DND-41 (cell line): Measurements from ENCODE around the gene TSPEAR.

ENCODE experiments used
- ATAC-seq: fragments of 200-7000 bp; cut with Tn5 transposase; 3 replicates; pipeline ENCODE4 v1.9.1; 2021; ENCODE audit warnings: low read depth; ENCODE audit not compliant: insufficient read depth
- DNase-seq: peaks from one replicate; pipeline ENCODE4 v3.0.0-alpha.2; 2020
- H2AFZ ChIP-seq: 2 replicates; pipeline ENCODE4 v1.6.0; 2012; ENCODE audit warnings: low read depth, low read length
- H3K27ac ChIP-seq: 2 replicates; pipeline ENCODE4 v1.5.1; 2012; ENCODE audit warnings: low read length, inconsistent platforms
- H3K27me3 ChIP-seq: fragments of 200-600 bp; sonication (generic); 2 replicates; pipeline ENCODE4 v1.6.0; 2012; ENCODE audit warnings: low read length, mild to moderate bottlenecking, inconsistent platforms; ENCODE audit not compliant: insufficient read depth, poor library complexity
- H3K36me3 ChIP-seq: 2 replicates; pipeline ENCODE4 v1.5.1; 2012; ENCODE audit warnings: low read length, inconsistent platforms; ENCODE audit not compliant: insufficient read depth
- H3K4me1 ChIP-seq: 2 replicates; pipeline ENCODE4 v1.5.1; 2012; ENCODE audit warnings: mild to moderate bottlenecking, low read length; ENCODE audit not compliant: insufficient read depth
- H3K4me2 ChIP-seq: 2 replicates; pipeline ENCODE4 v1.6.0; 2012; ENCODE audit warnings: mild to moderate bottlenecking, moderate library complexity, low read length, inconsistent platforms; ENCODE audit not compliant: insufficient read depth
- H3K4me3 ChIP-seq, 2 experiments: fragments of 200-600 bp in 1 of 2; shearing (Covaris generic) in 1 of 2; 2 replicates each; pipeline ENCODE4 v1.5.1; 2012 to 2016; ENCODE audit warnings: inconsistent platforms in 2 of 2, low read length in 2 of 2, mild to moderate bottlenecking in 2 of 2, low read depth in 1 of 2, moderate library complexity in 1 of 2
- H3K79me2 ChIP-seq: 2 replicates; pipeline ENCODE4 v1.6.0; 2012; ENCODE audit warnings: low read length, inconsistent platforms; ENCODE audit not compliant: insufficient read depth
- H3K9ac ChIP-seq: 2 replicates; pipeline ENCODE4 v1.6.0; 2012; ENCODE audit warnings: low read depth, mild to moderate bottlenecking, inconsistent platforms, low read length, moderate library complexity
- H3K9me3 ChIP-seq: 2 replicates; pipeline ENCODE4 v1.5.1; 2012; ENCODE audit warnings: low read length, moderate library complexity, mild to moderate bottlenecking, inconsistent platforms; ENCODE audit not compliant: insufficient read depth, severe bottlenecking
- H4K20me1 ChIP-seq: 2 replicates; pipeline ENCODE4 v1.6.0; 2012; ENCODE audit warnings: low read length; ENCODE audit not compliant: insufficient read depth
- CTCF ChIP-seq: IDR thresholded peaks from 2 replicates; pipeline ENCODE4 v1.5.1; 2012; ENCODE audit warnings: borderline replicate concordance, low read length, moderate library complexity, mild to moderate bottlenecking; ENCODE audit not compliant: poor library complexity, severe bottlenecking; ENCODE audit errors: extremely low read depth
- EZH2 ChIP-seq: IDR thresholded peaks from 3 replicates; pipeline ENCODE4 v1.6.1; 2012; ENCODE audit warnings: borderline replicate concordance, low read depth, mild to moderate bottlenecking, moderate library complexity, low read length, inconsistent platforms; ENCODE audit not compliant: severe bottlenecking

TSPEAR gene

GRCh38 chr21:44599264-44600029 is 111.9 kb downstream of the TSPEAR start:
- no peak for TF ChIP-seq EZH2
- TF ChIP-seq CTCF, result no peak
- Histone ChIP-seq H2AFZ (no peak overlapping the region), H3K9ac (no peak overlapping the region), H3K9me3 (no peaks in the 10 kb centered on the region), H3K4me2 (no peak overlapping the region), H3K4me3 (no peak overlapping the region), H3K79me2 (no peaks in the 10 kb centered on the region), H3K36me3 (no peaks in the 10 kb centered on the region), H4K20me1 (no peaks in the 10 kb centered on the region), H3K27me3 (no peaks in the 10 kb centered on the region), H3K4me1 (no peaks in the 10 kb centered on the region), H3K27ac (no peak overlapping the region)
- ATAC-seq (no peak), DNase-seq (no peak)

GRCh38 chr21:44598061-44598460 is 113.3 kb downstream of the TSPEAR start:
- no peak for ATAC-seq

GRCh38 chr21:44596068-44596725 is 115.2 kb downstream of the TSPEAR start:
- no peak overlapping the region for H2AFZ ChIP-seq
- H3K36me3 ChIP-seq, result no peaks in the 10 kb centered on the region
- H3K27me3 ChIP-seq, result no peaks in the 10 kb centered on the region
- no peaks in the 10 kb centered on the region for H3K4me1 ChIP-seq
- no peaks in the 10 kb centered on the region for H3K79me2 ChIP-seq
- no peaks in the 10 kb centered on the region for H3K9me3 ChIP-seq
- H3K9ac ChIP-seq, result no peak overlapping the region
- H3K4me2 ChIP-seq, result no peak overlapping the region
- ATAC-seq, result no peak
- no peak for DNase-seq
- H3K27ac ChIP-seq, result no peak overlapping the region
- H3K4me3 ChIP-seq, result no peak overlapping the region
- TF ChIP-seq EZH2, result no peak
- no peak for TF ChIP-seq CTCF
- no peaks in the 10 kb centered on the region for H4K20me1 ChIP-seq

More at GRCh38 chr21:44598061-44598460, 113.3 kb downstream of the TSPEAR start:
- no peaks in the 10 kb centered on the region for H3K27me3 ChIP-seq
- H3K4me2 ChIP-seq, result no peak overlapping the region
- H4K20me1 ChIP-seq, result no peaks in the 10 kb centered on the region
- no peak overlapping the region for H3K9ac ChIP-seq
- H2AFZ ChIP-seq, result no peak overlapping the region
- H3K4me1 ChIP-seq, result no peaks in the 10 kb centered on the region
- H3K27ac ChIP-seq, result no peak overlapping the region
- no peaks in the 10 kb centered on the region for H3K79me2 ChIP-seq
- H3K9me3 ChIP-seq, result no peaks in the 10 kb centered on the region
- no peak for DNase-seq
- H3K4me3 ChIP-seq, result no peak overlapping the region
- TF ChIP-seq EZH2 (no peak), CTCF (no peak)
- H3K36me3 ChIP-seq, result no peaks in the 10 kb centered on the region
